HG03025 (cell line): ENCODE data around the gene ZSCAN20.

ENCODE experiments used
- ATAC-seq: cut with Tn5 transposase; IDR thresholded peaks from one replicate; pipeline ENCODE4 v1.9.1; 2021; ENCODE audit warnings: mild to moderate bottlenecking, moderate library complexity; ENCODE audit not compliant: unreplicated experiment, low FRiP score

The ZSCAN20 gene

GRCh38 chr1:33524586-33524985, 52.1 kb downstream of the ZSCAN20 start:
- ATAC-seq = no peak

DNA sequence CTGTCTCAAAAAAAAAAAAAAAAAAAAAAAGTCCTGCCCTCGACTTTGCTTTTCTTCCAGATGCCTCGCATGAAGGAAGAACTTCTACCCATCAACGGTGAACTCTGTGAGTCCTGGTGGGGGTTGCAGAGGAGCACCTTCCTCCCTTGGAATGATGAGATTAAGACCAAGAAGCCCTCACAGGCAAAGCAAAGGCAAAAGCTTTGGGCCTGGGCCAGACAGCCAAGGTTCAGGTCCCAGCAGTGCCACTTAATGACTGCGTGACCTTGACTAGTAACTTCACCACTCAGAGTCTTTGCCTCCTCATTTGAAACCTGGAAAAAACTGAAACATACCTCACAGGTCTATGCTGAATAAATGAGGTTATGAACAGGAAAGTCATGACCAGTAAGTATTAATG, 55.5 kb downstream of the ZSCAN20 start:
- ATAC-seq = no peak

DNA sequence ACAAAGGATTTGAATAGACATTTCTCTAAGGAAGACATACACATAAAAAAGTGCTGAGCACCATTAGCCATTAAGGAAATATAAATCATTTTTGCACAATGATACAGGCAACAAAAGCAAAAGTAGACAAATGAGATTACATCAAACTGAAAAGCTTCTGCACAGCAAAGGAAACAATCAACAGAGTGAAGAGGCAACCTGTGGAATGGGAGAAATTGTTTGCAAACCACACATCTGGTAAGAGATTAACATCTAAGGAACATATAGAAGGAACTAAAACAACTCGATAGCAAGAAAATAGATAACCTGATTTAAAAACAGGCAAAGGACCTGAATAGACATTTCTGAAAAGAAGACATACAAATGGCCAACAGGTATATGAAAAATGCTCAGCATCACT, 57.5 kb downstream of the ZSCAN20 start:
- ATAC-seq = no peak

GRCh38 chr1:33532250-33532649, 59.8 kb downstream of the ZSCAN20 start:
- ATAC-seq = no peak

DNA sequence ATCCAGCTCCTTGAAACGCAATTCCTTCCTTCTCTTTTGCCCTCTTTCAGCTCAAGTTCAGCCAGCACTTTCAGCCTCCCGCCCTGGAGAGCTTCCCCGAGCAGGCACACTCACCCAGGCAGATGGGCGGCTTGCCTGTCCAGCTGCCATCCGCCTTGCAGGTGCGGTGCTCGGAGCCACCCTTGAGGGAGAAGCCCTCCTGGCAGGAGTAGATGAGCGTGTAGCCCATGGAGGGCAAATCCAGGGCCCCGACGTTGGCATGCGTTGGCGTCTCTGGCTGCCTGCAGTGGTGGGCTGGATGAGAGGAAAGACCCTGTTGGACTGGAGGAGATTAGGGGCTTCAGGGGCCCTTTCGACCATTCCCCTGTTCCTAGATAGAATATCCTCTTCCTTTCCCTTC, 60.5 kb downstream of the ZSCAN20 start:
- no peak for ATAC-seq

GRCh38 chr1:33535334-33535733, 62.9 kb downstream of the ZSCAN20 start:
- ATAC-seq = no peak

DNA sequence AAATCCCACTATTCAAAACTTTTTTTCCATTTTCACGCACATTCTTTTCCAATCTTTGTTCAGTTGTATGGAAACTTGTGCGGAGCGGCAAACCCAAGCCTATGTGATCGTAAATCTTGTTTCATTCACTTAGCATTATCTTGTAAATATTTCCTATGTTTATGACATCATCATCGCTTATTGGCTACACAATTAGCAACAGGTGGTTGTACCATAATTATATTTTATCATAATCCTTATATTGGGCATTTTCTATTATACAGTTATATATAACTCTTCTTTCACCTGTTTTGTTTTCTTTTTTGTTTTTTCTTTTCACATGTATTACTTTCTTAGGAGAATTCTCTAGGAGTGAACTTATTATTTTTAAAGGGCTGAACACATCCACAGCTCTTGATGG, 65.4 kb downstream of the ZSCAN20 start:
- no peak for ATAC-seq

GRCh38 chr1:33541966-33542365, 69.5 kb downstream of the ZSCAN20 start:
- no peak for ATAC-seq
